GM19463 (cell line): ENCODE measurements around the gene HIGD1A.

ENCODE experiments used
- ATAC-seq: cut with Tn5 transposase; IDR thresholded peaks from one replicate; pipeline ENCODE4 v1.9.1; 2021; ENCODE audit warnings: mild to moderate bottlenecking, moderate library complexity; ENCODE audit not compliant: unreplicated experiment

The HIGD1A gene

DNA sequence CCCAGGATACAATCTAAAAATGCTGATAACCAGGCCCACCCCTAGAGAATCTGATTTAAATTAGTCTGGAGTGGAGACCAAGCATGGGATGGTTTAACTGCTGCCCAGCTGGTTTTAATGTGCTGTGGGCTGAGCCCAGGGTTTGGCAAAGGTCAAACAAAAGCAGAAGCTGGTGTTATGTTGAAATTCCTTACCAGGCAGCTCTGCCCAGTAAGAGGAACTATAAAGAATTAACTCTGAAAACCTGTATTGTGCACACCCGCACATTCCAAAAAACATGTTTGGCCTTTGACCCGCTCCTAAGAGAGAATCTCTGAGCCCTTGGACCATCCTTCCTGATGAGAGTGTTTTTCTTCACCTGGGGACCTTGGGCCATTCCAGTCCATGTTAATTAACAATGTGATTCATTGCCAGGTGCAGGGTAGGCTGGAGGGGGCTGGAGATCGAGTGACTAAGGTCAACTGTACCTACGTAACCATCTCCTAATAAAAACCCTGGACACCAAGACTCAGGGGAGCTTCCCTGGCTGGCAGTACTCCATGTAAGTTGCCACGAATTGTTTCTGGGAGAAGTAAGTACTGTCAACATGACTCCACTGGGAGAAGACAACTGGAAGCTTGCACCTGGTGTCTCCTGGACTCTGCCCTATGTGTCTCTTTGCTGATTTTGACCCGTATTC lies 42.1 kb downstream of the HIGD1A start:
- no peak for ATAC-seq

GRCh38 chr3:42758126-42758525 lies 46.2 kb downstream of the HIGD1A start:
- ATAC-seq, result no peak

- no peak for ATAC-seq
Measured at GRCh38 chr3:42756681-42757213, 47.5 kb downstream of the HIGD1A start.

- ATAC-seq, result no peak
Measured at GRCh38 chr3:42755681-42756578, 48.4 kb downstream of the HIGD1A start.

DNA sequence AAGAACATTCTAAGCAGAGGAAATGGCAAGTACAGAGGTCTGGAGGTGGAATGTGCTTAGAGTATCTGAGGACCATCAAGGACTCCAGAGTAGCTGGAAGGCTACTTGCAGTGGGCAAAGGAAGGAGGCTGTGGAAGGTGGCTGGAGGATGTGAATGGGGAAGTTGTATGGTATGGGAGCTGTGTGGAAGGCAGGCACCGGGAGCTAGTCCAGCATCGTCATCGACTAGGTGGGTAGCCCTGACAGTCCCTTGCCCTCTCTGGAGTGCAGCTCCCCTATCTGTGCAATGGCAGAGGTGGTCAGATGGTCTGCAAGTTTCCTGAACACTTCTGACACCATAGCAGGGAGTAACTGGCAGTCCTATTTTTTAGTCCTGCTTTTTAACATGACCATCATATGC lies 50.5 kb downstream of the HIGD1A start:
- ATAC-seq, result no peak

DNA sequence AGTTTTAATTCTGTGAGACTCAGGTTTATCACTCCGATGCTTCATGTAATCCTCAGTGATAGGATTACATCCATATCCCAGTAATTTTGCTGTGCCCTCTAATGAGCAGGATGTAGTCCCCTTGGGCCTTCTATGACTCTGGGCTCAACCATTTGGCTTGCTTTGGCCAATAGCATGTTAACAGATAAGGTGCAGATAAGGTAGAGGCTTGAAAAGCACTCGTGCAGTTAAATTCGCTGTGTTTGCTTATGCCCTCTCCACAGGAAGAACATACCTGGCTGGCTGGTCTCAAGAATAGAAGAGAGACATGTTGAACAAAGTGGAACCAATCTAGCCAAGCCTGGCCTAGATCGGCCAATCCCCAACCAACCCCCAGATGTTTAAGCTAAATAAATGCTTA lies 51.3 kb downstream of the HIGD1A start:
- ATAC-seq, result no peak

DNA sequence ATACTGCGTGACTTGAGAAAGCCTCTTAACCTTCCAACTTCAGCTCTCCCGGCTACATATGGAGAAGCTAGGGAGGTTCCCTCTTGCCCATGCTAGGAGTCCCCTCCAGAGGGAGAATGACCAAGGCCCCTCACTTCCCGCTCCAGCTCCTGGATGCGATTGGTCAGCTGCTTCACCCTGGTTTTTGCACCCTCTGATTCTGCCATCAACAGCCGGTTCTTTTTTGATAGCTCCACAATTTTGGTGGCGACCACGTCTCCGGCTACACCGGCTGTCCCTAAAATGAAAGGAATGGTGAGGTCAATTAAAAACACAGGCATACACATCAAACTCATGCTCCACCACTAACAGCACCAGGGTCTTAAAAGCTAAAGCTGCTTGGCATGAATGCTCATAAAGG lies 51.8 kb downstream of the HIGD1A start:
- ATAC-seq, result no peak

- ATAC-seq, result no peak
Measured at GRCh38 chr3:42751609-42752008, 52.7 kb downstream of the HIGD1A start.

- no peak for ATAC-seq
Measured at GRCh38 chr3:42750834-42751233, 53.5 kb downstream of the HIGD1A start.

- no peak for ATAC-seq
Measured at GRCh38 chr3:42749753-42750231, 54.5 kb downstream of the HIGD1A start.

DNA sequence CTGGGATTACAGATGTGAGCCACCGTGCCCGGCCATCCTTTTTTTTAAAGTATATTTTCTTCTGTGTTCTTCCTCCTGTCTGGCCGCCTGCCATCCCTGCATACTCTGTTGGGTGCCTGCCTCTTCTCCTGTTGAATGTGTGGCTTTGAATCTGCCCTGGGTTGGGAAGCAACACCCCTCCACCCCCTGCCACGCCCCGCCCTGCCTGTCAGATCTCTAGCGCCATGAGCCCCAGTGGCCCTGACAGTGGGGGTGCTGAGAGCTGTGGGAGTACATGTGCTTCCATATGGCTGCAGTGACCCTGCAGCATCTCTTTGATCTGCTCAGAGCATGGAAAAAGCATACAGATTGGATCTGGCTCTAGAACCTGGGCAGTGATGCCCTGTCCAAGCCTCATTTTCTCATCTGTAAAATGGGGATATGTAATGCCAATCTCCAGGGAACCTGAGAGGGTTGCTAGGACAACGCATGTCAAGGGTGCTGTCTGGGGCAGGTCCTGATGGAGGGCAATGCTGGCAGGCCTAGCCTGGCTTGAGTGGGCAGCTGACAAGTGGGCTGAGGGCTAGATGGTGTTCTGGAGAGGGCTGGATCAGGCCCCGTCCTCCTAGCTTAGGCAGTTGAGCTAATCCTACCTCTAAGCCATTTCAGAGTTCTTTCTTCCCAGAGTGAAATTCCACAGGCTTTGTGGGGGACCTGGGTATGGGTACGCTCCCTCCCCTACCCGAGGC lies 55.1 kb downstream of the HIGD1A start:
- ATAC-seq, result no peak

- no peak for ATAC-seq
Measured at GRCh38 chr3:42747581-42747980, 56.7 kb downstream of the HIGD1A start.

GRCh38 chr3:42746455-42747450 lies 57.5 kb downstream of the HIGD1A start:
- no peak for ATAC-seq

DNA sequence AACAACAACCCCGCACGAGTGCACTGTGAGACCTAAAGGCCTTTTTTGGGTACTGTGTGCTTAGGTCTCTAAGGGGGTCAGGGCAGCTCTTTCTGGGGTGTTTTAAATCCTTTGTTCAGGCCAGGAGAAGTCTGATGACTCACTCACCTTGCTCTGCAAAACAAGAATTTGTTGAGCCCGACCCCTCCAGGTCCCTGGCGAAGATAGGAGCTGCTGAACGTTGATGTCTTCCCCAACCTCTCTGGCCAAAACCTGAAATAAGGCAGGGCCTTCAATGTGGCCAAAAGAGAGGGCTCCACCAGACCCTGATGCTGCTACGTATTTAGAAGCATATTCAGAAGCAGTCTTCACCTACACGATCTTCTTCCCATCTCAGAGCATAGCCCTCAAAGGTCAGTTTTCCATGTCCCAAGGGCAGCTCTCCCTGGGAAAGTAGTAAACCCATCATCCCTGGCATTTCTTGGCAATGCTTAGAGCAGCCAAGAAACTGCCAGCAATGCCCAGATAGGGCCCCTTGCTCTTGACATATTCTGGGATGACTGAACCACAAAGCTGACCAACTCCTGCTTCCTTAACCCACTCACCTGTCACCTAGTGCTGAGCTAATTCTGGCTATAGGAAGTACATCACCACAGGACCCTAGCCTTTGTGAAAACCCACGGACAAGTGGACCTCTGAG lies 58.4 kb downstream of the HIGD1A start:
- ATAC-seq, result no peak

DNA sequence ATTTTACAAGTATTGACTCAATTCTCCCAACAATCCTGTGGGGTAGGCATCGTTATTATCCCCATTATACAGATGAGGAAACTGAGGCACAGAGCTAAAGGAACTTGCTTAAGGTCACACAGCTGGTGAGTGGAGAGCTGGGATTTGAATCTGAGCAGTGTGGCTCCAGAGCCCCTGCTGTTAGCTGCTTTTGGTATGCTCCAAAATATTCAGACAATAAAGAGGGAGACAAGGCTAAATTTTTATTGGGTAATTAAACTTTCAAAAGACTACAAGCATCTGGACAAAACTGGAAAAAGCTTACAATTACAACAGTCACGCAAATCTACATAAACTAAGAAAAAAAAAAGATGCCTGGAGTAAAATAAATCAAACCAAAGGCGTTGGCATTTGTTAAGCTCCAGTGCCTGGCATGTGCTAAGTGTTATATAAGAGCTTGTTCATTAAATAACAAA lies 59.0 kb downstream of the HIGD1A start:
- no peak for ATAC-seq

DNA sequence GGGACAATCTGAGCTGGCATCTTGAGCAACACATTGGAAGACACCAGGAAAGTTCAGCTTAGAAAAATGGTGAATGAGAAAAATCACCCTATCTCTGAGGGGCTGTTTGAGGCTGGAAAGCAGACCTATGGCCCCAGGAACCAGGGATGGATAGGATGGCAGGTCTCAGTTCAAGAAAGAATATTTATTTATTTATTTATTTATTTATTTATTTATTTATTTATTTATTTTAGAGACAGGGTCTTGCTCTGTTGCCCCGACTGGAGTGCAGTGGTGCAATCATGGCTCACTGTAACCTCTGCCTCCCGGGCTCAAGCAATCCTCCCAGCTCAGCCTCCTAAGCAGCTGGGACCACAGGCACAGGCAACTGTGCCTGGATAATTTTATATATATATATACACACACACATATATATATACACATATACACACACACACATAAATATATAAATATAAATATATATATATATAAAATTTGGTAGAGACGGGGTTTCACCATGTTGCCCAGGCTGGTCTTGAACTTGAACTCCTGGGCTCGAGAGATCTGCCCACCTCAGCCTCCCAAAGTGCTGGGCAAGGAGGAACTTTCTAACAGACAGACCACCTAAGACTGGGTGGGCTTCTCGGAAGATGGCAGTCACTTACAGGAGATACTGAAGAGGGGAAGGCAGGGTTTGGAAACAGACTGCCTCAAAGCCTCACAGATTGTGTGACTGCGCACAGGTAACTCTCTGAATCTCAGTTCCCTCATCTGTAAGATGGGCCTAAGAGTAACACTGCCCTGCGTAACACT lies 60.9 kb downstream of the HIGD1A start:
- ATAC-seq, result no peak

DNA sequence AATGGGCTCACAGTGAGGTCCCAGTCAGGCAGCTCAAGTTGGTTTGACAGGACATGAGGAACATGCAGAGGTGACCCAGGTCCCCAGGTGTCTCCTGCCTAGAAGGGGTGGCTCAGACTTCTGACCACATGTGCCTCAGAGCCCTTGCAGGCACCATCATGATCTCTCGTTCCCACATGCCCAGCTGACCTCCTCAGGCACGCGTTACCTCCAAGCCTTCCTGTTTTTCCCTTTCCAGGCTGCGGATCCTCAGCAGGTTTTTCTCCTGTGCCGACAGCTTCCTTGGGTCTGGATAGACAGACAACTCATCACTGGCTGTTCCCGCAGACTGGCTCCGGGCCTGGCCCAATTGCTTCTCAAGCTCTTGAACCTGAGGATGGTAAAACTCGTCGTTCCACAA lies 61.6 kb downstream of the HIGD1A start:
- ATAC-seq, result no peak

GRCh38 chr3:42742259-42742658 lies 62.0 kb downstream of the HIGD1A start:
- ATAC-seq, result no peak

DNA sequence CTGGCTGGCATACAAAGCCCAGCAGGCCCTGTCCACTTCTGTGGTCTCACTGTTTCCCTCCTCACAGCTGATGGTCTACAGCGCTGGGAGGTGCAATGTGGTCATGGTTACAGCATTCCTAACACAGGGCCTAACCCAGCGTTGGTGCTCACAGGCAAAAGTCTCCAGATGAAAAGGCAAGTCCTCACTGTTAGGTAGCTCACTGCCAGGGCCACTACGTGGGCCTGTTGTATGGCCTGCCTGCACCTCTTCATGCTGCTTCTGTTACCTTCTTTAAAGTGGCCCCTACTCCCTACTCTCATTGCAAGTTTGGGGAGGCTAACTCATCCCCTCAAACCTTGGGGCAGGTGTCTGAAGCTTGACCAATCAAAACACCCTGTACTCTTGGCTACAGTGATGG lies 62.5 kb downstream of the HIGD1A start:
- ATAC-seq, result no peak
